Neuron (in vitro differentiated cells): Measurements from ENCODE around the gene MSANTD3.
"Not testable (repeated sequence)": the region's sequence is repeated elsewhere in the genome, so short reads cannot be mapped to it uniquely, and the experiment has no call there.

ENCODE experiments used
- H2AFZ ChIP-seq: one replicate; pipeline ENCODE4 v1.6.1; 2013; ENCODE audit warnings: low read depth, mild to moderate bottlenecking, inconsistent platforms, low read length, moderate library complexity
- H3K27me3 ChIP-seq: one replicate; pipeline ENCODE4 v1.6.1; 2013; ENCODE audit warnings: low read length; ENCODE audit not compliant: insufficient read depth
- H3K36me3 ChIP-seq: one replicate; pipeline ENCODE4 v1.6.1; 2013; ENCODE audit warnings: low read length; ENCODE audit not compliant: insufficient read depth
- H3K4me1 ChIP-seq: one replicate; pipeline ENCODE4 v1.6.1; 2013; ENCODE audit warnings: low read length; ENCODE audit not compliant: insufficient read depth
- H3K4me3 ChIP-seq: 2 replicates; pipeline ENCODE4 v1.5.1; 2013; ENCODE audit warnings: mild to moderate bottlenecking, low read length, moderate library complexity
- H3K9me3 ChIP-seq: one replicate; pipeline ENCODE4 v1.6.1; 2013; ENCODE audit warnings: low read length

The MSANTD3 gene

GRCh38 chr9:100426530-100427365 is at the start of gene MSANTD3:
MSANTD3 (plus strand) TSS chr9:100427143; CDS start chr9:100441939, 14,796 bp downstream.
- H3K4me3 ChIP-seq, result peak within 1 kb of the TSS; percentile 90
- H3K27me3 ChIP-seq, result no peaks in the 10 kb centered on the region
- peak within 1 kb of the TSS; percentile 96 for H2AFZ ChIP-seq
- H3K4me1 ChIP-seq, result peaks cover 19% of the 10 kb centered on the region
- H3K9me3 ChIP-seq, result no peaks in the 10 kb centered on the region
- peaks cover 2% of the 10 kb centered on the region for H3K36me3 ChIP-seq

GRCh38 chr9:100379862-100380261 is 47.1 kb upstream of the MSANTD3 start:
- Histone ChIP-seq H3K27me3 (no peaks in the 10 kb centered on the region), H2AFZ (no peak overlapping the region), H3K4me3 (no peak overlapping the region), H3K4me1 (no peaks in the 10 kb centered on the region), H3K9me3 (peaks cover 4% of the 10 kb centered on the region), H3K36me3 (peaks cover 3% of the 10 kb centered on the region)

DNA sequence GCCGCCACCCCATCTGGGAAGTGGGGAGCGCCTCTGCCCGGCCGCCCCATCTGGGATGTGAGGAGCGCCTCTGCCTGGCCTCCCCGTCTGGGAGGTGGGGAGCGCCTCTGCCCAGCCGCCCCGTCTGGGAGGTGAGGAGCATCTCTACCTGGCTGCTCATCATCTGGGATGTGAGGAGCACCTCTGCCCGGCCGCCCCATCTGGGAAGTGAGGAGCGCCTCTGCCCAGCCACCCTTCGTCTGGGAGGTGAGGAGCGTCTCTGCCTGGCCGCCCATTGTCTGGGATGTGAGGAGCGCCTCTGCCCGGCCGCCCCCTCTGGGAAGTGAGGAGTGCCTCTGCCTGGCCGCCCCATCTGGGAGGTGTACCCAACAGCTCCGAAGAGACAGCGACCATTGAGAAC is 34.0 kb upstream of the MSANTD3 start:
- H3K36me3 ChIP-seq, H3K27me3 ChIP-seq, H3K4me1 ChIP-seq, H2AFZ ChIP-seq, H3K4me3 ChIP-seq: not testable (repeated sequence)
- H3K9me3 ChIP-seq, result peaks cover 15% of the 10 kb centered on the region

DNA sequence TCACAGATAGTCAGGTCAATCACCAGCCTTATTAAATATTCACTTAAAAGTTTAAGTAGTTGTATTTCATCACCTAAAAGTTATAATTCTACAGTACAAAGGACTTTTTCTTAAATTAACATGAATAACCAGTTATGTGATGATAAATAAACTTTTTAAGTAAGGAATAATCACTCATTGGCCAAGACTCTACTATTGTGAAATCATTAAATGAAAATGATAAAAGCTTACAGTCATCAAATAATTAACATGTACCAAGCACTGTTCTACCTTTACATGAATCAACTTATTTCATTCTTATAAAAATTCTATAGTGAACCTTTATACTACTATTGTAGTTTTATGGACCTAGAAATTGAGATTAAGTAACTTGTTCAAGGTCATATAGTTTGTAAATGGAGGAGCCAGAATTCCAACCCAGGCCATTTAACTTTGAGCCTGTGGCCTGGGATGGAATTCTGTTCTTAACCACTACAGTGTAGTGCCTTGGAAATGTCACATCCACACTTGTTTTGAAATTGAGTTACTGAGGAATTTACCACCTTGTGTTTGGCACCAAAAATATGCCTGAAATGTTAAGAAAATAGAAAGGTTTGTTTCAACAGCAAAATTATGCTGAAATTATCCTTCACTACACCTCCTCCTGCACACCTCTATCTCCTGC is 32.8 kb upstream of the MSANTD3 start:
- no peaks in the 10 kb centered on the region for H3K27me3 ChIP-seq
- no peak overlapping the region for H2AFZ ChIP-seq
- no peaks in the 10 kb centered on the region for H3K4me1 ChIP-seq
- peaks cover 12% of the 10 kb centered on the region for H3K9me3 ChIP-seq
- peaks cover 6% of the 10 kb centered on the region for H3K36me3 ChIP-seq
- H3K4me3 ChIP-seq, result no peak overlapping the region

DNA sequence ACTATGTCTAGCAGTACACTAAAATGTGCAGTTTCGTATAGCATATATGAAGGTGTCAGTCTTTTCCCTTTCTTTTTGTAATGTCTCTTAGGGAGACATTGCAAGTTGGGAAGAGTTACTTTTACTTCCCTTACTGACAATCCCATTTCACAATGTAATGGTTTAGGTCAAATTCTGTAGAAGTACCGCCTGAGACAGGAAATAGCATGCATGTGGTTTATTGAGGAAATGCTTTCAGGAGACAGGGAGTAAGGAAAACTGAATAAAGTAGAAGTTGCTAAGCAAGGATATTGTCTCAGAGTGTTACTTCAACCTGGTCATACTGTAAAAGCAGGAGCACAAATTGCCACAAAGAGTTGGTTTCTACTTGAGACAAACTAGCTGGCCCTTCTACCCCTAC is 32.1 kb upstream of the MSANTD3 start:
- Histone ChIP-seq H3K4me3 (no peak overlapping the region), H2AFZ (no peak overlapping the region), H3K36me3 (peaks cover 6% of the 10 kb centered on the region), H3K27me3 (no peaks in the 10 kb centered on the region), H3K9me3 (peaks cover 11% of the 10 kb centered on the region), H3K4me1 (no peaks in the 10 kb centered on the region)

DNA sequence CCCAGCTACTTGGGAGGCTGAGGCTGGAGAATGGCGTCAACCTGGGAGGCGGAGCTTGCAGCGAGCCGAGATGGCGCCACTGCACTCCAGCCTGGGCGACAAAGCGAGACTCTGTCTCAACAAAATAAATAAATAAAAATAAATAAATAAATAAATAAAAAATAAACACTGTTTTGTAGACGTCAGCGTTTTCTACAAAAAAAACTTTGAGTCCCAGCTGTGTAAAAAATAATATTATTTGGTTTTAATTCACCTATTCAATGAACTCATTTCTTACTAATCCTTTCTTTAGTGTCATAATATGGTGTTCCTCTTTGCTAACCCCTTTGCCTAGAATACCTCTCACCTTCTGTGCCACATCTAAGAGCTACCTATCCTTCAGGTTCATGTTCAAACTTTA is 30.2 kb upstream of the MSANTD3 start:
- Histone ChIP-seq H3K36me3 (peaks cover 1% of the 10 kb centered on the region), H3K4me1 (no peaks in the 10 kb centered on the region), H3K27me3 (no peaks in the 10 kb centered on the region), H3K4me3 (no peak overlapping the region), H2AFZ (no peak overlapping the region), H3K9me3 (peaks cover 6% of the 10 kb centered on the region)

DNA sequence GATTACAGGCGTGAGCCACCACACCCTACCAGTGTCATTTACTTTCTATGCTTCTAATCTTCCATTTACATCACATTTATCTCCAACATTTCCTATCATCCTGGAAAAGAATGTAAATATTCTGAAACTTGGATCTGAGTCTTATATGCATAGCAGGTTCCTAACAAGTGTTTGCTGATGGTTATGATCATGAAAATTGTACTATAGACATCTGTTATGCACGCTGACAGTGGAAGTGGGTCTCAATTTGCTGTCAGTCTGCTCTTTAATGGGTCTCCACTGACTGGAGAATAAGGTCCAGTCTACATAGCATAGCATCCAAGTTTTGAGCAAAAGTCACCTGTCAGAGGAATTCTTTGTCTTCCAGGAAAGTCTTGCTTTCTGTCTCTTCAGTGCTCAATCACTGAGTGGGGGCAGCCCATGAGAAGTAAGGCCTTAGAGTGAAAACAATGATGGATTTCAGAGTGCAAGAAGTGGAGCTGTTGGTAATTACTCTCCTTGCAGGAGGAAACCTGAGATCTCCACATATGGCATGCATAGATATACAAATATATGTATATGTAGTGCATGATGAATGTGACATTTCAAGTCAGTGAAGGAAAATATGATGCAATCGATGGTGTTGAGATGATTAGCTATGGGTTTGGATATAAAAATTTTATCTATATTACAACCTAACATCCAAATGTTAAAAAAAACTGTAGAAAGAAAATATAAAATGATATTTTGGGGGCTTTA is 29.2 kb upstream of the MSANTD3 start:
- Histone ChIP-seq H3K9me3 (peaks cover 4% of the 10 kb centered on the region), H3K36me3 (no peaks in the 10 kb centered on the region), H3K27me3 (no peaks in the 10 kb centered on the region)

GRCh38 chr9:100401042-100401441 is 25.9 kb upstream of the MSANTD3 start:
- no peaks in the 10 kb centered on the region for H3K9me3 ChIP-seq
- no peak overlapping the region for H2AFZ ChIP-seq
- H3K4me1 ChIP-seq, result no peaks in the 10 kb centered on the region
- H3K4me3 ChIP-seq, result no peak overlapping the region
- no peaks in the 10 kb centered on the region for H3K27me3 ChIP-seq
- no peaks in the 10 kb centered on the region for H3K36me3 ChIP-seq

More for the DNA sequence above, 29.2 kb upstream of the MSANTD3 start:
- Histone ChIP-seq H3K4me1 (no peaks in the 10 kb centered on the region), H3K4me3 (no peak overlapping the region), H2AFZ (no peak overlapping the region)

DNA sequence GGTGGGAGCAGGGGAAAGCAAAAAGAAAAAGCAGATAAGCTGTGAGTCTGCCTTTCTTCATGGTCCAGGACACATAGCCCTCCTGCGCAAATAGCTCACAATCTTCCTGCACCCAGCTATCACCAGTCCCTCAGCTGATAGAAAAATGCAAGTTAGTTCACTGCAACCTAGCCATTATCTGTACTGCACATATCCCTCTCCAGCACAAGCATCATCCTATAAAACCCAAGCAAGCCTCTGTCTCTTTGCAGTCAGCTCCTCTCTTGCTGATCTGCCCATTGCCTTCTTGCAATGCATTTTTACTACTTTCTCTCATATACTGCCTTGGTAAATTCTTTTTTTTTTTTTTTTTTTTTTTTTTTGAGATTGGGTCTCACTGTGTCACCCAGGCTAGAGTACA is 20.0 kb upstream of the MSANTD3 start:
- no peaks in the 10 kb centered on the region for H3K9me3 ChIP-seq
- H3K4me3 ChIP-seq, result no peak overlapping the region
- no peaks in the 10 kb centered on the region for H3K36me3 ChIP-seq
- H3K4me1 ChIP-seq, result no peaks in the 10 kb centered on the region
- no peaks in the 10 kb centered on the region for H3K27me3 ChIP-seq
- no peak overlapping the region for H2AFZ ChIP-seq

- no peak overlapping the region for H2AFZ ChIP-seq
- no peaks in the 10 kb centered on the region for H3K36me3 ChIP-seq
- H3K4me3 ChIP-seq, result no peak overlapping the region
- no peaks in the 10 kb centered on the region for H3K4me1 ChIP-seq
- H3K27me3 ChIP-seq, result no peaks in the 10 kb centered on the region
- H3K9me3 ChIP-seq, result no peaks in the 10 kb centered on the region
Observed at GRCh38 chr9:100408546-100409175, 18.3 kb upstream of the MSANTD3 start.

DNA sequence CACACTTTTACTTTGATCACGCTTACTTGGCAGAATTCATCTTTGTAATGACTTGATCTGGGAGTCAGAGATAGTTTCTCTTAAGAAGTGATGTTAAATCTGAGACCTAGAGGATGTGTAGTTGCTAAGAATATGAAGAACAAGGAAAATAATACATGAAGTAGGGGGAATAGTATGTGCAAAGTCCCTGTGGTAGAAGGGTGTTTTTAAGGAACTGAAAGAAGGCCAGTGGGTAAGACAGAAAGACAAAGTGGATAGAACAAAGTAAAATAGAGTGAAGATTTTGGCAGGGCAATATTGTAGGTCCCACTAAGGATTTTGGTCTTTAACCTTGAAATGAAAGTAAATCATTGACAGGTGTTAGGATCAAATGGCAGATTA is 17.8 kb upstream of the MSANTD3 start:
- H3K36me3 ChIP-seq, result no peaks in the 10 kb centered on the region
- H3K4me3 ChIP-seq, result no peak overlapping the region
- no peaks in the 10 kb centered on the region for H3K4me1 ChIP-seq
- no peaks in the 10 kb centered on the region for H3K9me3 ChIP-seq
- H3K27me3 ChIP-seq, result no peaks in the 10 kb centered on the region
- no peak overlapping the region for H2AFZ ChIP-seq

GRCh38 chr9:100411472-100412283 is 15.3 kb upstream of the MSANTD3 start:
- Histone ChIP-seq H3K4me3 (peak overlapping the region; percentile 27), H3K4me1 (no peaks in the 10 kb centered on the region), H3K9me3 (no peaks in the 10 kb centered on the region), H2AFZ (no peak overlapping the region), H3K36me3 (no peaks in the 10 kb centered on the region), H3K27me3 (no peaks in the 10 kb centered on the region)
